Esophagus squamous epithelium (tissue), 4 donors: ENCODE measurements around the gene TRIOBP.

Source experiments
- POLR2A ChIP-seq, 4 donors: fragments of 450-650 bp; IDR thresholded peaks; one replicate each; pipeline ENCODE4 v1.6.1; 2017; ENCODE audit warnings: antibody characterized with exemption in 4 of 4, mild to moderate bottlenecking in 4 of 4, moderate library complexity in 3 of 4
- TF ChIP-seq, protein P1 (sequence below), 6 experiments: fragments of 450-650 bp in 4 of 6; fragments of 200-600 bp in 2 of 6; sonication (generic) in 2 of 6; IDR thresholded peaks; one replicate each; pipeline ENCODE4 v1.5.1; 2016 to 2019; ENCODE audit warnings: antibody characterized with exemption in 6 of 6, mild to moderate bottlenecking in 4 of 6, moderate library complexity in 4 of 6

GRCh38 chr22:37801946-37802309, 105.1 kb downstream of the TRIOBP start:
- TF ChIP-seq, protein P1, sequence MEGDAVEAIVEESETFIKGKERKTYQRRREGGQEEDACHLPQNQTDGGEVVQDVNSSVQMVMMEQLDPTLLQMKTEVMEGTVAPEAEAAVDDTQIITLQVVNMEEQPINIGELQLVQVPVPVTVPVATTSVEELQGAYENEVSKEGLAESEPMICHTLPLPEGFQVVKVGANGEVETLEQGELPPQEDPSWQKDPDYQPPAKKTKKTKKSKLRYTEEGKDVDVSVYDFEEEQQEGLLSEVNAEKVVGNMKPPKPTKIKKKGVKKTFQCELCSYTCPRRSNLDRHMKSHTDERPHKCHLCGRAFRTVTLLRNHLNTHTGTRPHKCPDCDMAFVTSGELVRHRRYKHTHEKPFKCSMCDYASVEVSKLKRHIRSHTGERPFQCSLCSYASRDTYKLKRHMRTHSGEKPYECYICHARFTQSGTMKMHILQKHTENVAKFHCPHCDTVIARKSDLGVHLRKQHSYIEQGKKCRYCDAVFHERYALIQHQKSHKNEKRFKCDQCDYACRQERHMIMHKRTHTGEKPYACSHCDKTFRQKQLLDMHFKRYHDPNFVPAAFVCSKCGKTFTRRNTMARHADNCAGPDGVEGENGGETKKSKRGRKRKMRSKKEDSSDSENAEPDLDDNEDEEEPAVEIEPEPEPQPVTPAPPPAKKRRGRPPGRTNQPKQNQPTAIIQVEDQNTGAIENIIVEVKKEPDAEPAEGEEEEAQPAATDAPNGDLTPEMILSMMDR (IDR thresholded peaks at IDR 0.05) = no peak
- no peak for TF ChIP-seq POLR2A (IDR thresholded peaks at IDR 0.05)
